Mesodermal cell (in vitro differentiated cells): ENCODE data around the gene LHPP. TPM values are rescaled to one million over a fixed set of nuclear protein-coding genes. Genes with fewer than 3 reads are reported as not detected.

ENCODE experiments used
- H3K27ac ChIP-seq: 2 replicates; pipeline ENCODE4 v1.7.0; 2013; ENCODE audit warnings: mild to moderate bottlenecking, low read depth, low read length, moderate library complexity; ENCODE audit not compliant: severe bottlenecking
- H3K36me3 ChIP-seq: 2 replicates; pipeline ENCODE4 v1.7.1; 2013; ENCODE audit warnings: mild to moderate bottlenecking, low read length, moderate library complexity; ENCODE audit not compliant: control insufficient read depth, insufficient read depth
- H3K4me1 ChIP-seq: one replicate; pipeline ENCODE4 v1.7.1; 2013; ENCODE audit warnings: mild to moderate bottlenecking, low read length; ENCODE audit not compliant: insufficient read depth, control insufficient read depth, poor library complexity, severe bottlenecking
- H3K4me3 ChIP-seq: 2 replicates; pipeline ENCODE4 v1.7.0; 2013; ENCODE audit warnings: low read length, control low read depth, mild to moderate bottlenecking; ENCODE audit not compliant: insufficient read depth, poor library complexity, severe bottlenecking; ENCODE audit errors: extremely low read depth
- H3K9me3 ChIP-seq: 2 replicates; pipeline ENCODE4 v1.7.1; 2013; ENCODE audit warnings: mild to moderate bottlenecking, low read length, moderate library complexity; ENCODE audit not compliant: control insufficient read depth
- WGBS, 2 experiments: methylation state at CpG; one replicate each; pipeline ENCODE4 v1.1.5; 2013; ENCODE audit warnings: missing lambda C conversion rate in 2 of 2; ENCODE audit not compliant: insufficient coverage in 2 of 2; 5-methylcytosine and 5-hydroxymethylcytosine counted together
- polyA plus RNA-seq, 2 experiments: library from polyadenylated mRNA; stranded (reverse); fragments of 50-300 nt; gene quantifications; one replicate each; pipeline ENCODE4 v1.2.3, GENCODE V29; 2013

Gene LHPP, protein sequence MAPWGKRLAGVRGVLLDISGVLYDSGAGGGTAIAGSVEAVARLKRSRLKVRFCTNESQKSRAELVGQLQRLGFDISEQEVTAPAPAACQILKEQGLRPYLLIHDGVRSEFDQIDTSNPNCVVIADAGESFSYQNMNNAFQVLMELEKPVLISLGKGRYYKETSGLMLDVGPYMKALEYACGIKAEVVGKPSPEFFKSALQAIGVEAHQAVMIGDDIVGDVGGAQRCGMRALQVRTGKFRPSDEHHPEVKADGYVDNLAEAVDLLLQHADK
- polyA plus RNA-seq (2013, experiment 1 of 2) = 8.4 TPM
- polyA plus RNA-seq (2013, experiment 2 of 2) = 8.4 TPM

DNA sequence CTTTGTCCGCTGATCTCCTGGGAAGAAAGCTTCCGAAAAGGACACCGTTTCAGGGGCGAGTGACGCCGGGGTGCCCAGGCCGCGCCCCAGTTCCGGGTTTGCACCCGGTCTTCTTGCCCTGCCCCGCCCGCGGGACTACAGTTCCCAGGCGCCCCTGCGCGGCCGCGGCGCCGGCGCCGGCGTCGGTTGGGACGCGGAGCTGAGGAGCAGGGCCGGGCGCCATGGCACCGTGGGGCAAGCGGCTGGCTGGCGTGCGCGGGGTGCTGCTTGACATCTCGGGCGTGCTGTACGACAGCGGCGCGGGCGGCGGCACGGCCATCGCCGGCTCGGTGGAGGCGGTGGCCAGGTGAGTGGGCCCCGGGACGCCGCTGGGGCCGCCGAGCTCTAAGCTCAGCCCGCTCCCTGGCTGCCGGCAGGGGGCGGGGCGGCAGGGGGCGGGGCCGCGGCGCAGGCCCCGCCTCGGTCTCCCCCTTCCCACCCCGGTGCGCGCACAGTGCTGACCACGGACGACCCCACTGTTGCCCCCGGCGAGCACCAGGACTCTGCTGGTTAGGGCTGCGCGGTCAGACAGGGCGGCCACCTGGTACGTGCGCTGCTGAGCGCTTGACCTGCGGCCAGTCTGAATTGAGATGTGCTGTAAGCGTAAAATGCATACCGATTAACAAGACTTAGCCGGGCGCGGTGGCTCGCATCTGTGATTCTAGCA lies at the start of gene LHPP:
Gene LHPP (plus strand): TSS at position 182 of the 706 bp plus-strand sequence. CDS start 40 bp downstream, at position 222.
- H3K36me3 ChIP-seq = no peaks in the 10 kb centered on the region
- peak within 1 kb of the TSS; percentile 16 for H3K27ac ChIP-seq

DNA sequence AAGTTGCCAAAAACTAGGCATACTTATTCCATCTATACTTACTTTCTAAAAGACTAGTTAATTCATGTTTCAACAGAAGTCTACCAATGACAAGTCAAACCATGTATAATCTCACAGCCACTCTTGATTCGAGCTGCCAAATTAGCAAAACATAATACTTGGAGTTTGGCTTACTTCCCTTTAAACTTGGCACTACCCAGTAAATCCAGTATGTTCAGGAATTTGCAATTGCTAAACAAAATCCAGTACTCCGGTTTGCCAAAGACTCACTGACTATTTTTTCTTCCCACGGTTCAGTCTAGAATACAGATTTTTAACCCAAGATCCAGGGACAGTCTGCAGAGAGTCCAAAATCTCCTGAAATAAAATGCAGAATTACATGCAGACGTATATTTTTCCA lies 47.5 kb upstream of the LHPP start:
- H3K4me1 ChIP-seq = peaks cover 2% of the 10 kb centered on the region
- 87 to 90% methylated on average over 3 of the region's 4 CpGs for WGBS, 2 experiments
- H3K36me3 ChIP-seq = peaks cover 28% of the 10 kb centered on the region
- H3K9me3 ChIP-seq = no peaks in the 10 kb centered on the region
- H3K27ac ChIP-seq = no peak overlapping the region
- H3K4me3 ChIP-seq = no peak overlapping the region

More for the DNA sequence above, at the start of gene LHPP:
- WGBS, 2 experiments = 4 to 5% methylated on average over 50 to 71 of the region's 81 CpGs
- H3K9me3 ChIP-seq = no peaks in the 10 kb centered on the region
- H3K4me1 ChIP-seq = peaks cover 7% of the 10 kb centered on the region
- peak within 1 kb of the TSS; percentile 51 for H3K4me3 ChIP-seq

DNA sequence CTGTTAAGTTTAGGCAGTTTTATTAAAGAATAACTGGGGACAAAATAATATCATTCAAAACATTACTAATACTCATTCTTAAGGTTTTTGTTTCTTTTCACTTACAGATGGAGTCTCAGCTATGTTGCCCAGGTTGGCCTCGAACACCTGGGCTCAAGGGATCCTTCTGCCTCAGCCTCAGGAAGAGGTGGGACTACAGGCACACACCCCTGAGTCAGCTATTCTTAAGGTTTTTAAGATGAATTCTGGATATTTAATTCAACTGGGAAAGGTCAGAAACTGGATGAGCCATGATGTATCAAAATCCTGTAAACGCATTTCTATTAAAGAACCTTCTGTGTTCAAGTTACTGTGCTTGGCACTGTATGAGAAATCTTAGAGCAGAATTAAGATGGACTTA lies 46.4 kb upstream of the LHPP start:
- peaks cover 28% of the 10 kb centered on the region for H3K36me3 ChIP-seq
- 90 to 92% methylated on average over 2 of the region's 2 CpGs for WGBS, 2 experiments

DNA sequence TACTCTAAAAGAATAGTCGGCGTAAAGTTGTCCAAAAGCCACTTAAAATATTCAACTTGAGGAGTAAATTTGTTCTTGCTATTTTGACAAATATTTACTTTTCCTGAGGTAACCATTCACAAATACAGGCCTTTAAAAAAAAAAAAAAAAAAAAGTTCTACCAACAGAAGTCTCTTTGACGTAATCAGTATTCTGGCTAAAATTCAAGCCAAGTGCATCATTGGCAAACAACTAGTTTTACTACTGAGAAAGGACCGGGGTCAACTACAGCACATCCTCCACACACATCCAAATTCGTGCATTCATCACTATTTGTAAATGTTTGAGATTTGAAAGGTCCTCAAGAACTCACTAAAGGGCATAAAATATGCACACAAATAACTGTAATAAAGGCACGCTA lies 44.9 kb upstream of the LHPP start:
- Histone ChIP-seq H3K36me3 (peaks cover 20% of the 10 kb centered on the region), H3K4me3 (peak overlapping the region; percentile 79), H3K27ac (no peak overlapping the region), H3K4me1 (peaks cover 2% of the 10 kb centered on the region), H3K9me3 (no peaks in the 10 kb centered on the region)
- 100% methylated on average over 1 of the region's 6 CpGs; no CpG with 5 or more reads in 1 of the 2 experiments for WGBS, 2 experiments

More for the DNA sequence above, 46.4 kb upstream of the LHPP start:
- Histone ChIP-seq H3K9me3 (no peaks in the 10 kb centered on the region), H3K27ac (no peak overlapping the region), H3K4me3 (no peak overlapping the region), H3K4me1 (peaks cover 2% of the 10 kb centered on the region)

DNA sequence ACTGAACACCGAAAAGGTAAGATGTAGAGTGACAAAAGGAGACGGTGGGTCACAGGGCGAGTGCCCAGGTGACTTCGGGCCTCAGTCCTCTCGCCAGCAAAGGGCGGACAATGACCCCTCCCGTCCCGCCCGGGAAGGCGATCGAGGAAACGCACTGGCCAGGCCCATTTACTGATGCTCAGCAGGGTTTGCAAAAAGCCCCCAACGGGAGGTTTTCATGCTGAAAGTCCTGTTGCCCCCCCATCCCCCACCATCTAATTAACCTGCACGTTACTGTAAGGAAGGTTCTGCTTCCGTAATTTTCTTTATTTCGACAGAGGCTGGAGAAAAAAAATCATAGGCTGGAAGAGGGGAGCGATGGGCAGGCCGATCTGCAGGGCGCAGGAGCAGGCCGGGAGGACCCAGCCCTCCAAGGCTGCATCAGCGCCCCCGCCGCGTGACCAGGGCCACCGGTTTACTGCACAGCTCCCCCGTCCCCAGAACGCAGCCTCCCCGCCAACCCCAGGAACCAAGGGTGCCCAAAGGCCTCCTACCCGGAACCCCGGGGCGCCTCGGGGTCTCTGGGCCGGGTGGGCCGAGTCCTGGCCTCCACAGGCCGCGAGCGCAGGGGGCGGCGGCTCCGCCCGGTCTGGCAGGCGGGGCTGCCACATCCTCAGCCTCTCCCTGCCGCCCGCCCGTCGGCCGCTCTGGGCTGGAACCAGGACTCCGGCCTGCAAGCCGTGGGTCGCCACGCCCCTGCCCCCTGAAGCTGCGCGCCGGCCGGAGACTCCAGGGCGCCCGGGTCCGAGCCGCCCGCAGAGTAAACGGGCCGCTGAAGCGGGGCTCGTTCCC lies 43.5 kb upstream of the LHPP start:
- H3K9me3 ChIP-seq = no peaks in the 10 kb centered on the region
- WGBS, 2 experiments = 1% methylated on average over 43 to 45 of the region's 64 CpGs
- H3K4me3 ChIP-seq = peak overlapping the region; percentile 79
- peak overlapping the region; percentile 85 for H3K27ac ChIP-seq
- peaks cover 2% of the 10 kb centered on the region for H3K4me1 ChIP-seq
- H3K36me3 ChIP-seq = peaks cover 8% of the 10 kb centered on the region

DNA sequence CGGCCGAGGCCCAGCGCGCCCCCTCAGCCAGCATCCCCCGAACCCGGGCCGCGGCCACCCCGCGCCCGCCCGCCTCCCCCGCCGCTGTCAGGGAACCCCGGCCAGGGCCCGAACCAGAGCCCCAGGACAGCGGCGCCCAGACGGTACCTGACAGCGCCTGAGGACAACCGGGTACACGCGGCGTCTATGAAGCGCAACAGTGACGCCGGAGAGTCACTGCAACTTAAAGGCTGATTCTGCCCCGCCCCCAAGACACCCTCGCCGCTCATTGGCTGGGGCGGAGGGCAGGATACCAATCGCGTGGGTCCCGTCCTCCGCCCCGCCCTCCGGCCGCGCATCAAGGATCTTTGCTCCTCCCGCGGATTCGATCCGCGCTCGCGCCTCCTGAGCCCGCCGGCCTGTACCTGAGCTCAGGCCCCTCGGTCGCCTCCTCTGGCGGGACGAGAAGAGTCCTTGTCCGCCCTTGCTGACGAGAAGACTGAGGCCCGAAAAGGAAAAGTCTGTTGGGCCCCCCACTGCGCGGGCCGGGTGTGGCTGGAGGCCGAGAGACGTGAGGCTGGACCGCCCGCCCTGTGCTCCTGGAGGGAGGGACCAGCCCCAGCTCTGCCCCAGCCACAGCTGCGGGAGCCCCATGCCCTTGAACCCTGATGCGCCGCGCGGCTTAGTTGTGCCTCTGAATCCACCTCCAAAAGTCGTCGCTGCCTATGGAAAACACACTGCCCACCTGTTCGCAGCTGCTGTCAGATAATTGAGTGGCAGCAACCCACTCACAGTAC lies 42.7 kb upstream of the LHPP start, which contains the start of gene OAT:
Gene OAT (minus strand): TSS at position 198 of the 776 bp plus-strand sequence. CDS start 6,752 bp downstream, outside the sequence.
- peak within 1 kb of the TSS; percentile 79 for H3K4me3 ChIP-seq
- 7 to 9% methylated on average over 49 to 57 of the region's 70 CpGs for WGBS, 2 experiments
- no peaks in the 10 kb centered on the region for H3K9me3 ChIP-seq
- peak within 1 kb of the TSS; percentile 85 for H3K27ac ChIP-seq
- peaks cover 2% of the 10 kb centered on the region for H3K4me1 ChIP-seq
- peaks cover 8% of the 10 kb centered on the region for H3K36me3 ChIP-seq

DNA sequence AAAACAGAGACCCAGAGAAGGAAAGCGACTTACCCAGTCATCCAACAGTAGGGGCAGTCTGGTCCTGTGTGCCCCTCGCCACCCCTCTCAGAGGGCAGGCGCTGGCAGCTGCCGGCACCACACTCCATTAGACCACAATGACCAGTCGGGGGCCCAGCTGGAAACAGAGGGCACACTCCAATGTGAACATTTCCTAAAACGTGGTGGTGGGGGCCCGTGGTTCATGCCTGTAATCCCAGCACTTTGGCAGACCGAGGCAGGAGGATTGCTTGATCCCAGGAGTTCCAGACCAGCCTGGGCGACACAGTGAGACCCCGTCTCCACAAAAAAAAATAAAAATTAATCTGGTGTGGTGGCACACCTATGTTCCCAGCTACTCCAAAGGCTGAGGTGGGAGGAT lies 42.0 kb upstream of the LHPP start:
- H3K4me1 ChIP-seq = peaks cover 2% of the 10 kb centered on the region
- H3K36me3 ChIP-seq = peaks cover 4% of the 10 kb centered on the region
- H3K27ac ChIP-seq = no peak overlapping the region
- WGBS, 2 experiments = 95 to 98% methylated on average over 8 to 9 of the region's 10 CpGs
- H3K4me3 ChIP-seq = no peak overlapping the region
- H3K9me3 ChIP-seq = no peaks in the 10 kb centered on the region

DNA sequence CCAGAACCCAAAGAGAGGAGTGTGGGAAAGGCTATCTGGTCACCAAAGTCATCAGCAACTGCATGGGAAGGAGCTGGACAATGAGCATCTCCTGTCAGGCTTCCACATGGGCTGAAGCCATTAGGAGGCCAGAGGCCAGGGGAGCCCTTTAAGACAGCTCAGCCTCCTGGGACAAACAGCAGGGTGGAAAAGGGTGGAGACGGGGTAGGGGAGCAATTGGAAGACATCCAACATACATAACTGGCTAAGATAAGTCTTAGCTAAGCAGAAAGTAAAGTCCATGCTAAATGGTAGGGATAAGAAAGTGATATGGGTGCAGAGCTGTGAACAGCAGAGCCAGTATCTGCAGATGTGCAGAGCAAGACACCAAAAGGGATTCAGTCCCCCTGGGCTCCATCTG lies 41.4 kb upstream of the LHPP start:
- Histone ChIP-seq H3K9me3 (no peaks in the 10 kb centered on the region), H3K36me3 (no peaks in the 10 kb centered on the region), H3K4me3 (no peak overlapping the region), H3K27ac (no peak overlapping the region), H3K4me1 (peaks cover 2% of the 10 kb centered on the region)
- WGBS, 2 experiments = 100% methylated on average over 1 of the region's 1 CpG; no CpG with 5 or more reads in 1 of the 2 experiments

DNA sequence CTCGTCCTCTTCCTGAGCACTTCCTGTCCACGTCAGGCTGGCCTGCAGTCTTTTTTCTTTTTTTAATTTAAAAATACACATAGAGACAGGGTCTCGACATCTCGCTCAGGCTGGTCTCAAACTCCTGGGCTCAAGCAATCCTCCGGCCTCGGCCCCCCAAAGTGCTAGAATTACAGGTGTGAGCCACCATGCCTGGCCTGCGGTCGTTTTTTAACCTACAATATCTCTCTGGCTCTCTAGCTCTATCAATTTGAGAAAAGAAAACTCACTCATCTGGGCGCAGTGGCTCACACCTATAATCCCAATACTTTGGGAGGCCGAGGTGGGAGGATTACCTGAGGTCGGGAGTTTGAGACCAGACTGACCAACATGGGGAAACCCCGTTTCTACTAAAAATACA lies 38.9 kb upstream of the LHPP start:
- H3K36me3 ChIP-seq = no peaks in the 10 kb centered on the region
- H3K27ac ChIP-seq = no peak overlapping the region
- WGBS, 2 experiments = 92 to 95% methylated on average over 8 to 10 of the region's 12 CpGs
- no peaks in the 10 kb centered on the region for H3K4me1 ChIP-seq
- H3K4me3 ChIP-seq = no peak overlapping the region
- H3K9me3 ChIP-seq = no peaks in the 10 kb centered on the region

DNA sequence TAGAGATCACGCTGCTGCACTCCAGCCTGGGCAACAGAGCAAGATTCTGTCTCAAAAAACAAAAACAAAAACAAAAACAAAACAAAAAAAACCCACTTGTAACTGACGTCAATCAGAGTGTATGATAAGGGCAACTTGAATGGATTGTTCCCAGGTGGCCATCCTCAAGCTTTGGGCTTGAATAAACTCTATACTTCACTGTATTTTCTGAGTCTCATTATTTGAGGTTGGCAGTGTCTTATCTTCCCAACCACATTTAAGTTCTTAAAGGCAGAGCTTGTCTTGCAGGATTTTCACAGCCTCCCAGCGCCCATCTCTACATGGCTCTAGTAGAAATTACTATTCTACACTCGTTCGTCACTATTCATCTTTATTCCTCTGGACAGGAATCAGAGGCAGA lies 37.8 kb upstream of the LHPP start:
- WGBS, 2 experiments = no CpG with 5 or more reads among the region's 5 CpGs
- no peaks in the 10 kb centered on the region for H3K9me3 ChIP-seq
- H3K36me3 ChIP-seq = no peaks in the 10 kb centered on the region
- H3K4me1 ChIP-seq = no peaks in the 10 kb centered on the region
- H3K27ac ChIP-seq = no peak overlapping the region
- no peak overlapping the region for H3K4me3 ChIP-seq
